Measurements from ENCODE around the gene G6PC3. TPM values are rescaled to one million over a fixed set of nuclear protein-coding genes. Genes with fewer than 3 reads are reported as not detected.
A peak's percentile ranks its signal among the peaks of the same experiment; 100 is the strongest.

Gene G6PC3
- total and polyA plus RNA-seq, 2 of the 4 experiments (the other 2 are of a cell fraction): 20.4 to 107 TPM

DNA sequence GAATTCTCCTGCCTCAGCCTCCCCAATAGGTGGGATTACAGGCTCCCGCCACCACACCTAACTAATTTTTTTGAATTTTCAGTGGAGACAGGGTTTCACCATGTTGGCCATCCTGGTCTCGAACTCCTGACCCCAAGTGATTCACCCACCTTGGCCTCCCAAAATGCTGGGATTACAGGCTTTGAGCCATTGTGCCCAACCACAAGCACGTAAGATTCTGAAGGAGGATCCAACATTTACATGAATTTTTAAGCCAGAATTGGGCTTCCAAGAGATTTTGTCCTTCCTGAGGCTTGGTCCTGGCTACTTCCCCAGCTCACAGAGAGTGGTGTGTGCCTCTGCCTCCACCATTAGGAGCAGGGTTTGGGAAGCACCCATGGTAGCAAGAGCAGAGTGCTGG lies 11.1 kb downstream of the G6PC3 start:
- intact Hi-C loops (cut with micrococcal nuclease) (no loop called here), in situ Hi-C loops (cut with MboI; ENCODE audit: low sequenced_read_pairs) (no loop called here), dilution Hi-C loops (cut with HindIII; ENCODE audit: low sequenced_read_pairs, unreplicated experiment) (no loop called here)
- Histone ChIP-seq H3K9ac (ENCODE audit: low read depth, low read length) (no peak overlapping the region), H3K27me3 (ENCODE audit: control insufficient read depth, insufficient read depth, low read length) (no peaks in the 10 kb centered on the region), H2AK5ac (ENCODE audit: low read depth, low read length) (peak overlapping the region; percentile 7; the same call in 1 of the 2 replicates), H2AFZ (replicated peaks; ENCODE audit: low read length, poor library complexity) (no peak overlapping the region), H4K8ac (ENCODE audit: low read depth in 2 of 2, low read length in 2 of 2) (peak overlapping the region in 1 of 2 experiments; percentile 19; a peak in 1 of 4 replicates), H4K91ac (ENCODE audit: insufficient read depth, low read depth, low read length) (no peak overlapping the region), H4K20me1 (ENCODE audit: insufficient read depth, low read length) (0 out of 2 replicates have a peak, but pooled peaks cover 3% of the 10 kb centered on the region), H3K36me3 (ENCODE audit: control insufficient read depth, insufficient read depth, low read length) (peaks cover 55% of the 10 kb centered on the region), H3K9me1 (ENCODE audit: insufficient read depth, low read length) (peaks cover 17% of the 10 kb centered on the region), H2BK5ac (ENCODE audit: low read depth, low read length, poor library complexity, severe bottlenecking) (no peak overlapping the region), H3K18ac (ENCODE audit: low read depth, low read length) (no peak overlapping the region), H2BK20ac (ENCODE audit: low read depth, low read length) (no peak overlapping the region), H3K4me3 (ENCODE audit: insufficient read depth, low read depth, low read length) (no peak overlapping the region), H3K14ac (replicated peaks; ENCODE audit: low read depth, low read length) (no peak overlapping the region), H4K5ac (ENCODE audit: low read depth, low read length) (no peak overlapping the region), H3K56ac (ENCODE audit: extremely low read depth, insufficient read depth, low read length) (no peak overlapping the region), H3K4ac (ENCODE audit: low read depth, low read length) (peak overlapping the region; percentile 2; the same call in 1 of the 2 replicates), H3K9me3 (ENCODE audit: control insufficient read depth, insufficient read depth, low read length) (no peaks in the 10 kb centered on the region), H2BK120ac (ENCODE audit: low read depth, low read length) (no peak overlapping the region), H3K4me1 (ENCODE audit: control insufficient read depth, insufficient read depth, low read length) (peaks cover 25% of the 10 kb centered on the region), H3K79me1 (ENCODE audit: low read depth in 1 of 2, low read length in 2 of 2) (peaks cover 19 to 74% of the 10 kb centered on the region in 2 experiments), H3K27ac (ENCODE audit: insufficient read depth, low read length) (no peak overlapping the region), H2BK15ac (ENCODE audit: low read depth, low read length) (no peak overlapping the region), H3K23ac (ENCODE audit: low read depth, low read length) (0 out of 2 replicates have a peak overlapping the region, but pooled peaks have one; percentile 11), H2AK9ac (replicated peaks; ENCODE audit: low read depth, low read length, poor library complexity) (peak overlapping the region; percentile 52), H3K4me2 (ENCODE audit: low read depth, low read length) (no peak overlapping the region)
- ATAC-seq (ENCODE audit: low read depth): no peak
- CTCF ChIA-PET: no interaction called here
- no peak for DNase-seq
- no peak for TF ChIP-seq SMC3 (IDR thresholded peaks at IDR 0.05; ENCODE audit: low read depth, low read length)
- no peak for TF ChIP-seq BHLHE40 (IDR thresholded peaks at IDR 0.05; ENCODE audit: low read depth, low read length)
- no peak for TF ChIP-seq MXI1 (IDR thresholded peaks at IDR 0.05; ENCODE audit: borderline replicate concordance, low read depth, low read length)
- TF ChIP-seq RFX5 (IDR thresholded peaks at IDR 0.05; ENCODE audit: low read depth, low read length): no peak
- no peak for TF ChIP-seq FOS (IDR thresholded peaks at IDR 0.05; ENCODE audit: low read depth, low read length)
- no peak for TF ChIP-seq MAFK (IDR thresholded peaks at IDR 0.05; ENCODE audit: low read depth, low read length)
- no peak for TF ChIP-seq NFE2L2 (IDR thresholded peaks at IDR 0.05; ENCODE audit: low read depth, low read length)
- TF ChIP-seq, protein P1, sequence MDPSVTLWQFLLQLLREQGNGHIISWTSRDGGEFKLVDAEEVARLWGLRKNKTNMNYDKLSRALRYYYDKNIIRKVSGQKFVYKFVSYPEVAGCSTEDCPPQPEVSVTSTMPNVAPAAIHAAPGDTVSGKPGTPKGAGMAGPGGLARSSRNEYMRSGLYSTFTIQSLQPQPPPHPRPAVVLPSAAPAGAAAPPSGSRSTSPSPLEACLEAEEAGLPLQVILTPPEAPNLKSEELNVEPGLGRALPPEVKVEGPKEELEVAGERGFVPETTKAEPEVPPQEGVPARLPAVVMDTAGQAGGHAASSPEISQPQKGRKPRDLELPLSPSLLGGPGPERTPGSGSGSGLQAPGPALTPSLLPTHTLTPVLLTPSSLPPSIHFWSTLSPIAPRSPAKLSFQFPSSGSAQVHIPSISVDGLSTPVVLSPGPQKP (IDR thresholded peaks at IDR 0.05; ENCODE audit: borderline replicate concordance, low read depth, low read length): no peak
- TF ChIP-seq CHD1 (IDR thresholded peaks at IDR 0.05; ENCODE audit: low read depth, low read length): no peak
- no peak for TF ChIP-seq MAZ (IDR thresholded peaks at IDR 0.05; ENCODE audit: borderline replicate concordance, low read depth, low read length)
- TF ChIP-seq, protein P2, sequence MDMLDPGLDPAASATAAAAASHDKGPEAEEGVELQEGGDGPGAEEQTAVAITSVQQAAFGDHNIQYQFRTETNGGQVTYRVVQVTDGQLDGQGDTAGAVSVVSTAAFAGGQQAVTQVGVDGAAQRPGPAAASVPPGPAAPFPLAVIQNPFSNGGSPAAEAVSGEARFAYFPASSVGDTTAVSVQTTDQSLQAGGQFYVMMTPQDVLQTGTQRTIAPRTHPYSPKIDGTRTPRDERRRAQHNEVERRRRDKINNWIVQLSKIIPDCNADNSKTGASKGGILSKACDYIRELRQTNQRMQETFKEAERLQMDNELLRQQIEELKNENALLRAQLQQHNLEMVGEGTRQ (IDR thresholded peaks at IDR 0.05; ENCODE audit: low read depth, low read length): no peak
- no peak for TF ChIP-seq RCOR1 (IDR thresholded peaks at IDR 0.05; ENCODE audit: insufficient replicate concordance, low read length)
- no peak for TF ChIP-seq CEBPB (IDR thresholded peaks at IDR 0.05; ENCODE audit: low read depth, low read length)
- no peak for TF ChIP-seq POLR2A (IDR thresholded peaks at IDR 0.05; ENCODE audit: low read depth, low read length)
- TF ChIP-seq CTCF (conservative IDR thresholded peaks at IDR 0.05; ENCODE audit: low read depth, low read length): no peak
- TF ChIP-seq RAD21 (IDR thresholded peaks at IDR 0.05; ENCODE audit: low read length): no peak
- WGBS, 2 experiments (ENCODE audit: extremely low coverage in 2 of 2, insufficient read length in 1 of 2): 94% methylated on average over 2 of the region's 3 CpGs; no CpG with 5 or more reads in 1 of the 2 experiments
- BruUV-seq (replicated peaks): no TSS peak
- POLR2A ChIA-PET (ENCODE audit: unreplicated experiment): no interaction called here

All from IMR-90 (cell line).